Spleen (tissue), 11 donors: Measurements from ENCODE around the gene RBM34. TPM values are rescaled to one million over a fixed set of nuclear protein-coding genes. Genes with fewer than 3 reads are reported as not detected.
"Not testable (repeated sequence)": the region's sequence is repeated elsewhere in the genome, so short reads cannot be mapped to it uniquely, and the experiment has no call there.

Source experiments
- DNase-seq: peaks from one replicate; pipeline ENCODE4 v3.0.0-alpha.2; 2020
- H3K27ac ChIP-seq, 8 donors: fragments of 200-600 bp; sonication (generic) in 7 of 8; 1 replicate in 4 of 8; 2 replicates in 4 of 8; pipeline versions ENCODE4 v1.5.0 to v1.8.0; 2016 to 2021; ENCODE audit warnings: inconsistent platforms in 4 of 8, mild to moderate bottlenecking in 4 of 8, moderate library complexity in 1 of 8
- H3K27me3 ChIP-seq, 7 donors: fragments of 200-600 bp; sonication (generic) in 6 of 7; replicated peaks in 1 of 7; 1 replicate in 4 of 7; 2 replicates in 3 of 7; pipeline versions ENCODE4 v1.5.0 to v1.8.0; 2016 to 2021; ENCODE audit warnings: inconsistent platforms in 3 of 7, mild to moderate bottlenecking in 1 of 7
- H3K36me3 ChIP-seq, 6 donors: fragments of 200-600 bp; sonication (generic) in 5 of 6; 1 replicate in 4 of 6; 2 replicates in 2 of 6; pipeline versions ENCODE4 v1.5.0 to v1.8.0; 2016 to 2021; ENCODE audit warnings: inconsistent platforms in 2 of 6
- H3K4me1 ChIP-seq, 6 donors: fragments of 200-600 bp; sonication (generic) in 5 of 6; 1 replicate in 3 of 6; 2 replicates in 3 of 6; pipeline versions ENCODE4 v1.5.0 to v1.8.0; 2016 to 2021; ENCODE audit warnings: inconsistent platforms in 3 of 6
- H3K4me3 ChIP-seq, 8 donors: fragments of 200-600 bp; sonication (generic) in 7 of 8; 1 replicate in 4 of 8; 2 replicates in 4 of 8; pipeline versions ENCODE4 v1.5.0 to v1.8.0; 2016 to 2021; ENCODE audit warnings: inconsistent platforms in 4 of 8, mild to moderate bottlenecking in 4 of 8, moderate library complexity in 2 of 8
- H3K9me3 ChIP-seq, 8 donors: fragments of 200-600 bp; sonication (generic) in 7 of 8; 1 replicate in 4 of 8; 2 replicates in 4 of 8; pipeline versions ENCODE4 v1.5.0 to v1.8.0; 2016 to 2021; ENCODE audit warnings: inconsistent platforms in 4 of 8
- CTCF ChIP-seq, 11 experiments: fragments of 200-600 bp in 7 of 11; fragments of 450-650 bp in 4 of 11; sonication (generic) in 4 of 11; IDR thresholded peaks in 8 of 11; conservative IDR thresholded peaks in 3 of 11; 1 replicate in 7 of 11; 2 replicates in 4 of 11; pipeline versions ENCODE4 v1.4.0 to v1.8.0; 2016 to 2021; ENCODE audit warnings: antibody characterized with exemption in 11 of 11, inconsistent platforms in 4 of 11, mild to moderate bottlenecking in 1 of 11
- POLR2A ChIP-seq, 3 donors: fragments of 450-650 bp; IDR thresholded peaks; one replicate each; pipeline ENCODE4 v1.5.1; 2017; ENCODE audit warnings: antibody characterized with exemption in 3 of 3, mild to moderate bottlenecking in 1 of 3
- POLR2AphosphoS5 ChIP-seq, 3 donors: sonication (generic); formaldehyde crosslinking; IDR thresholded peaks; one replicate each; pipeline ENCODE4 v1.5.1; 2017; ENCODE audit warnings: antibody characterized with exemption in 3 of 3
- WGBS, 5 donors: extraction: QIAGEN DNeasy Blood & Tissue Kit in 3 of 5; methylation state at CpG; one replicate each; pipeline versions ENCODE4 v1.1.5 to v1.1.7; 2013 to 2018; 5-methylcytosine and 5-hydroxymethylcytosine counted together
- intact Hi-C: fragments of 100-400 bp; cut with DNase I; formaldehyde crosslinking; loops from one replicate; pipeline ENCODE4 v1.15.0; 2023; ENCODE audit warnings: low total_unique reads
- polyA plus RNA-seq, 3 donors: library from polyadenylated mRNA; stranded (reverse); fragments of 200-250 nt; gene quantifications; one replicate each; pipeline ENCODE4 v1.2.1, GENCODE V29; 2013
- total RNA-seq, 7 donors: library from RNA; depleted of rRNA in 3 of 7; stranded (reverse); fragments of >200 nt in 3 of 7; fragmentation: NEBNext Ultra II Directional in 4 of 7; extraction: Animal tissue kit (Norgen Biotek cat#: 25700) in 4 of 7; gene quantifications; one replicate each; pipeline versions ENCODE4 v1.1.0 to v1.2.1, GENCODE V29; 2016 to 2021
- donor health status: healthy with polysubstance abuse.
- donor health status: DM: no; HTN: no; CAD: no; lungs with moderate emphysema.
- donor health status: DM: no; HTN: no; CAD: no.
- donor health status: Bipolar disorder and iron deficiency.
- donor health status: healthy.
- donor health status: DM: no; HTN: no; CAD: no.
- donor health status: DM: yes; HTN: yes; CAD: no.

The RBM34 gene
- total and polyA plus RNA-seq, 10 donors = 24.7 to 107 (median 55.5) TPM

DNA sequence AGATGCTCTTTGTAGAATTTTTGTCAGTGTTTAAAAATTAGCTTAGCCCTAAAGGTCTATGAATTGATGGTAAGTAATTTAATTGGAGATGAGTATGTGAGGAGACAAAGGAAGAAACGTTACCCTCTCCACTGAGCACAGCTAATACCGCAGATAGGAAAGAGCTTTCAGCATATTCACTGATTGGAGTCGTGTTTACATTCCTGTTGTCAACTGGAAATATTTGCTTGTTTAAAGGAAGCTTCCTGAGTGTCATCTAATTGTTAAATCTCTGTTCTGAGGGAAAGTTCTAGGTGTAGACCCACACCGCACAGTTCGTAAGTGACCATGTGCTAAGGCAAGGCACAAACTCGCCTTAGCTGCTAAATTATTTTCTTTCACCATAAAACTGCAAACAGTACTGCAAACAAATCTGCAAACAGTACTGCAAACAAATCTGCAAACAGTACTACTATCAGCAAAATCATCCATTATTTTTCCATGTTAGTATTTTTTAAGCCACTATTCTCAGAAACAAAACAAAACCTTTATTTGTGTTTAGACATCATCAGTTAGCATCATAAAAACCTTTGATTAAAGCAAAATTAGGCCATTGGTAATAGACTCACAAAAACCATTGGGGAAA lies 65.0 kb downstream of the RBM34 start:
- no peak for DNase-seq
- intact Hi-C loops = no loop called here
- no peaks in the 10 kb centered on the region for H3K27me3 ChIP-seq
- H3K36me3 ChIP-seq = no peaks in the 10 kb centered on the region
- TF ChIP-seq POLR2A (IDR thresholded peaks at IDR 0.05) (no peak), CTCF (IDR thresholded peaks at IDR 0.05 in 8 of 11, conservative IDR thresholded peaks at IDR 0.05 in 3 of 11) (no peak), POLR2AphosphoS5 (IDR thresholded peaks at IDR 0.05) (no peak)
- H3K4me1 ChIP-seq = peaks cover 0 to 13% (median 8%) of the 10 kb centered on the region in 6 donors
- no peak overlapping the region for H3K4me3 ChIP-seq
- H3K27ac ChIP-seq = no peak overlapping the region
- WGBS, 5 donors = 75 to 88% (median 83%) methylated on average over 6 of the region's 6 CpGs
- no peaks in the 10 kb centered on the region for H3K9me3 ChIP-seq

DNA sequence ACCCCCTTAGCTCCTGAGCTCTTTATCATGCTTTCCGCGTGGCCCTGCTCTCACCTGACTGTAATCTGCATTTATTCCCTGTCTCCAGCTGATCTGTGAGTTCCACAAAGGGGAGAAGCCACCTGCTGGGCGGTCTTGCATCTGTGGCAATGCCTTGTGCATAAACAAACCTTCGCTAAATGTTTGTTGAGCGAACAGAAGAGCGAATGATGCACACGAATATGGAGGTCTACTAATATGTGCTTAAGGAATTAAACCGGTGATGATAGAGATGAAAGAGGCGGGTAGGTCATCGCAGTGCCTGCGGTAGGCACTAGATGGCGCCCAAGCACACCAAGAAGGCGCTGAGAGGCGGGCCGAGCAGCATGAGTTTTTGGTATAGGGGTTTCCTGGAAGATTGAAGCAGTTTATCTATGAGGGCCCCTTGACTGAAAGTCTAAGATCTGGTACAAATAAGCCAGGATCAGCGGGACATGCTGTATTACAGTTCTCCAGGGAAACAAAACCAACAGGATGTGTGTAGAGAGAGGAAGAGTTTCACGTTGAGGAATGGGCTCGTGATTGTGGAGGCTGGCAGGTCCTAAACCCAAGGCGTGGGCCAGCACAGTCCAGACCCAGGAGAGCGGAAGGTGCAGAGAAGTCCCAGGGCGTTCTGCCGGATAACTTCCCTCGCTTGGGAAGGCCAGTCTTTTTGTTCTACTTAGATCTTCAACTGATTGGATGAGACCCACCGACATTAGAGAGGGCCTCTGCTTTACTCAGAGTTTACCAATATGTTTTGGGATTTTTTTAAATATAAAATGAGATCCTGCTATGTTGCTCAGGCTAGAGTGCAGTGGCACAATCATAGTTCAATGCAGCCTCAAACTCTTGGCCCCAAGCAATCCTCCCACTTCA lies 67.1 kb downstream of the RBM34 start:
- H3K4me3 ChIP-seq = peak overlapping the region in 2 of 8 donors; percentile 9 to 28
- DNase-seq = peak; percentile 93
- peaks cover 0 to 16% (median 8%) of the 10 kb centered on the region in 6 donors for H3K4me1 ChIP-seq
- no peaks in the 10 kb centered on the region for H3K36me3 ChIP-seq
- peak; percentile 70 to 97 (median 92) for TF ChIP-seq CTCF (IDR thresholded peaks at IDR 0.05 in 8 of 11, conservative IDR thresholded peaks at IDR 0.05 in 3 of 11)
- TF ChIP-seq POLR2AphosphoS5 (IDR thresholded peaks at IDR 0.05) = peak in 1 of 3 donors; percentile 18
- no peak for TF ChIP-seq POLR2A (IDR thresholded peaks at IDR 0.05)
- no peaks in the 10 kb centered on the region for H3K9me3 ChIP-seq
- 32 to 36% (median 34%) methylated on average over 24 of the region's 24 CpGs for WGBS, 5 donors
- no peak overlapping the region for H3K27ac ChIP-seq
- intact Hi-C loops = no loop called here
- H3K27me3 ChIP-seq = no peaks in the 10 kb centered on the region

DNA sequence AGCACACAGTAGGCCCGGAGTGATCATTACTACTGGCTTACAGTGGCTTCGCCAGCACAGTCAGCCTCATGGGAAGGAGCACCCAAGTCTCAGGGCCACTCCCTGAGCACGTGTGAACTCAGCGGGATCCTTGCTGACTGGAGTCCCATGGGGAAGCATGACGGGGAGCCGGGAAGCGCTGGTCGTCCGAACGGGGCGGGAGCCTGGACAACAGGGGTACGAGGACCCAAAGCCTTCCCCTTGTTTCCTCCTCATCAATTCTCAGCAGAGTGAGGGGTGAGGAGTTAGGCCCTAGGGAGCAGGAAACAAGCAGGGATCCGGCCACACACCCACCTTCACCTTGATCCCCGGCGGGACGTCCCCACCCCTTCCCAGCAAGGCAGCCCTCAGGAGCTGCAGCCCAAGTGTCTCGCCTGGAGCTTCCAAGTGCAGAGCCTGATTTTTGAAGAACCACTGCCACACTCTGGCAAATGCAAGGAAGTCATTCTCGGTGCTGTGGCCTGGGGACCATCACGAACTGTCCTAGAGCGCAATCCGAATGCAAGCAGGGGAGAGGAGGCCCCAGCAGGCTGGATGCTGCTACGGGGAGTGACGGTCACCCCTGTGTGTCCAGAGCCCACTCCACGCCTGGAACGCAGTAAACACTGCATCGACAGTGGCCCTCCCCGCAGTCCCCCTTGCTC lies 67.9 kb downstream of the RBM34 start:
- 46 to 70% (median 64%) methylated on average over 23 to 27 of the region's 27 CpGs for WGBS, 5 donors
- intact Hi-C loops = no loop called here
- no peaks in the 10 kb centered on the region for H3K27me3 ChIP-seq
- no peaks in the 10 kb centered on the region for H3K36me3 ChIP-seq
- DNase-seq = no peak
- H3K9me3 ChIP-seq = no peaks in the 10 kb centered on the region
- no peak overlapping the region for H3K27ac ChIP-seq
- TF ChIP-seq POLR2A (IDR thresholded peaks at IDR 0.05) = no peak
- no peak for TF ChIP-seq CTCF (IDR thresholded peaks at IDR 0.05 in 8 of 11, conservative IDR thresholded peaks at IDR 0.05 in 3 of 11)
- TF ChIP-seq POLR2AphosphoS5 (IDR thresholded peaks at IDR 0.05) = no peak
- H3K4me1 ChIP-seq = peaks cover 0 to 16% (median 8%) of the 10 kb centered on the region in 6 donors
- H3K4me3 ChIP-seq = peak overlapping the region in 2 of 8 donors; percentile 9 to 28

- 88 to 96% (median 93%) methylated on average over 9 to 14 of the region's 14 CpGs for WGBS, 5 donors
- H3K4me3 ChIP-seq, H3K27ac ChIP-seq, DNase-seq, H3K9me3 ChIP-seq, intact Hi-C loops, H3K36me3 ChIP-seq, H3K27me3 ChIP-seq: not testable (repeated sequence)
- H3K4me1 ChIP-seq = peaks cover 0 to 16% (median 8%) of the 10 kb centered on the region in 6 donors
Measured at GRCh38 chr1:235092415-235092814, 68.6 kb downstream of the RBM34 start.

GRCh38 chr1:235092045-235092406 lies 69.0 kb downstream of the RBM34 start:
- H3K36me3 ChIP-seq, intact Hi-C loops, H3K27me3 ChIP-seq, H3K4me3 ChIP-seq, DNase-seq, H3K27ac ChIP-seq, H3K9me3 ChIP-seq: not testable (repeated sequence)
- H3K4me1 ChIP-seq = peaks cover 0 to 16% (median 8%) of the 10 kb centered on the region in 6 donors
- 91 to 98% (median 95%) methylated on average over 8 of the region's 8 CpGs for WGBS, 5 donors

DNA sequence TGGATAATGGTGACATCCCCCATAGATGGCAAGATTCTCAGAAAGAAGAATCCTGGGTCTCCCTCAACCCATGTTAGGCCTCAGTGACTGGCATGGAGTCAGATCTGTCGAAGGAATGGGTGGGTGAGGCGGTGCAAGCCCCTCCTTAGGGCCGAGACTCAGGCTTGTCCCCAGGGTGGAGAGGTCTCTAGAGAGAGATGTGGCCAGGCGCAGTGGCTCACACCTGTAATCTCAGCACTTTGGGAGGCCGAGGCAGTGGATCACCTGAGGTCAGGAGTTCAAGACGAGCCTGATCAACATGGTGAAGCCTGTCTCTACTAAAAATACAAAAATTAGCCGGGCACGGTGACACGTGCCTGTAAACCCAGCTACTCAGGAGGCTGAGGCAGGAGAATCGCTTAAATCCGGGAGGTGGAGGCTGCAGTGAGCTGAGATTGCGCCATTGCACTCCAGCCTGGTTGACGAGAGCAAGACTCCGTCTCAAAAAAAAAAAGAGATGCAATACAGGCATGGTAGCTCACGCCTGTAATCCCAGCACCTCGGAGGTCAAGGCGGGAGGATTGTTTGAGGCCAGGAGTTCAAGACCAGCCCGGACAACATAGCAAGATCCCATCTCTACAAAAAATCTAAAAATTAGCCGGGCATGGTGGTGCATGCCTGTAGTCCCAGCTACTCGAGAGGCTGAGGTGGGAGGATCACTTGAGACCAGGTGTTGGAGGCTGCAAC lies 69.6 kb downstream of the RBM34 start:
- H3K4me1 ChIP-seq = peaks cover 0 to 16% (median 8%) of the 10 kb centered on the region in 6 donors

More for the DNA sequence above, 69.6 kb downstream of the RBM34 start:
- H3K4me3 ChIP-seq, H3K9me3 ChIP-seq, H3K27me3 ChIP-seq, H3K36me3 ChIP-seq, DNase-seq, H3K27ac ChIP-seq, intact Hi-C loops: not testable (repeated sequence)
- 88 to 96% (median 92%) methylated on average over 19 to 20 of the region's 20 CpGs for WGBS, 5 donors
